Cardiac fibroblast (primary cell): ENCODE data around the gene OTULIN.

Experiments
- DNase-seq, 2 donors: peaks; one replicate each; pipeline versions ENCODE4 v3.0.0 to v3.0.0-alpha.2; 2010; ENCODE audit warnings: low read depth in 2 of 2
- H3K4me3 ChIP-seq, 2 donors: replicated peaks in 1 of 2; 1 replicate in 1 of 2; 2 replicates in 1 of 2; pipeline ENCODE4 v1.5.1; 2011; ENCODE audit warnings: low read depth in 2 of 2, low read length in 2 of 2, mild to moderate bottlenecking in 2 of 2, moderate library complexity in 1 of 2
- CTCF ChIP-seq: IDR thresholded peaks from one replicate; pipeline ENCODE4 v1.5.1; 2011; ENCODE audit warnings: low read depth, mild to moderate bottlenecking, low read length, inconsistent platforms

Gene OTULIN

GRCh38 chr5:14671414-14671813 is 6.9 kb downstream of the OTULIN start:
- DNase-seq: peak in 1 of 2 donors; percentile 55
- no peak overlapping the region for H3K4me3 ChIP-seq
- TF ChIP-seq CTCF: no peak

GRCh38 chr5:14672082-14672481 is 7.6 kb downstream of the OTULIN start:
- no peak for DNase-seq
- no peak overlapping the region for H3K4me3 ChIP-seq
- TF ChIP-seq CTCF: no peak

GRCh38 chr5:14672484-14673394 is 8.2 kb downstream of the OTULIN start:
- no peak for TF ChIP-seq CTCF
- H3K4me3 ChIP-seq: no peak overlapping the region
- no peak for DNase-seq

- DNase-seq: no peak
- H3K4me3 ChIP-seq: no peak overlapping the region
- no peak for TF ChIP-seq CTCF
These were observed 8.9 kb downstream of the OTULIN start for GRCh38 chr5:14673443-14673842.

- H3K4me3 ChIP-seq: no peak overlapping the region
- no peak for DNase-seq
- TF ChIP-seq CTCF: no peak
These were observed 10.7 kb downstream of the OTULIN start for GRCh38 chr5:14674983-14675854.

- DNase-seq: no peak
- TF ChIP-seq CTCF: no peak
- peak overlapping the region in 1 of 2 donors; percentile 1 for H3K4me3 ChIP-seq
These were observed 11.4 kb downstream of the OTULIN start for GRCh38 chr5:14675865-14676300.
